HG03460 (cell line): ENCODE results near the gene UST.
"Not testable (repeated sequence)": the region's sequence is repeated elsewhere in the genome, so short reads cannot be mapped to it uniquely, and the experiment has no call there.

Source experiments
- ATAC-seq: cut with Tn5 transposase; IDR thresholded peaks from one replicate; pipeline ENCODE4 v1.9.1; 2021; ENCODE audit not compliant: unreplicated experiment

Gene UST

DNA sequence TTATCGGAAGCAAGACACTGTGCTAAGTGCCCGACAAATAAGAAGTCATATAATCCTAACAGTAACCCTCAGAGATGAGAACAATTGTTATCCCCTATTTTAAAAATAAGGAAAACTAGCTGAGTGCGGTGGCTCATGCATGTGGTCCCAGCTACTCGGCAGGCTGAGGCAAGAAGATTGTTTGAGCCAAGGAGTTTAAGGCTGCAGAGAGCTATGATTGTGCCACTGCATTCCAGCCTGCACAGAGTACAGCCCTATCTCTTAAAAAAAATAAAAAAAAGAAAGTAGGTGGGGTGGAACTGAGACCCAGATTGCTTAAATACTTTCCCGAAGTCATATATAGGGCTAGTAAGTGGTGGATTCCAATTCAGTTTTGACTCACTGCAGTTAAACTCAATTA is 84.7 kb downstream of the UST start:
- ATAC-seq, result no peak

DNA sequence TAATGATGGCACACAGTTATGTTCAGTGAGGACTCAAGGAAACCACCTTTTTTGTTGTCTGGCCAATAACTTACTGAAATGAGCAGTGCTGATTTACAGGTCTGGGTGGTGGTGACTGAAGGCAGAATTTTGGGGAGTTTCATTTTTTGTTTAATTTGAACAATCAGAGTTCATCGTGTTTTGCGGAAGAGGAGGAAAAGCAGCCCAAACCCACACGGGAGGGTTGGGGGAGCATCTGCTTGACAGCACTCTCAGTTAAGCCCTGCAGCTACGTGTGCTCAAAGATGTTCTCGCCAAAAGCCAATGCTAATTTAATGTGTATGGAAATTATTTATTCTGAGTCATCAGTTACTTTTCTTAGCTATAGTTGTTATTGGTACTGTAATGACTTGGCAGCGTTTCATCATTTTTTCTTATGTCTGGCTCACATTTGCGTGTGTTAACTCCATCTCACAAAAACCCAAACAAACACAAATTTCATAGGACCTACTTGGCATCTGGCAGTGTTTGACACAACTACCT is 89.2 kb downstream of the UST start:
- ATAC-seq, result no peak

DNA sequence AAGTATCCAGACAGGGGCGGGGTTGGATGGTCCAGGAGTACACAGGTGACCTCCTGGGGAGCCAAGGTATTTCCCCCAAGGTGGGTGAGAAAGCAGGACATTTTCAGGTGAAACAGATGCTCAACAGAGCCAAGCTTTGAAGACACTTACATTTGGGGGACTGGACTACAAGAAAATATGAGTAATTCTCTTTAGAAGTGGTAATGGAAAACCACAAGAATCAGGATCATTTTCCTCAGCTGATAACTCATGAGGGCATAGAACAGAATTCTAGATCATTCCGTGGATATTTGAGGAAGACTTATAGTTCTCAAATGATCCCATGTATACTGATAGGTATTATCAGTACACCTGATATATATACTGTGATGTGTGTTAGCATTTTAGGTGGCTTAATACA is 89.9 kb downstream of the UST start:
- no peak for ATAC-seq

DNA sequence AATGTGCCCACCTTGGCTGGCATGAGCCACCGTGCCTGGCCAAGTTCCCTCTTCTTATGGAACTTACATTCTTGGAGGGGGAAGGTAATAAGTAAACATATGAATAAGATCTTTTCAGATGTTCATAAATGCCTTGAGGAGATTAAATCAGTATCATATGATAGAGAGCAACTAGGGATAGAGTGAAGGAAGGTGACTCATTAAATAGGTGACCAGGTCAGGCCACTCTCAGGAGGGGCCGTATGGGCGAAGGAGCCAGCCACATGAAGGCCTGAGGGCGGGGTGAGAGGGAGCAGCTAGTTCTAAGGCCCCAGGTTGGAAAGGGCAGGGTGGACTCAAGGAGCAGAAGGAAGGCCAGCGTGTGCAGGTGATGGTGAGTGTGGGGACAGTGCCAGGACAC is 91.1 kb downstream of the UST start:
- no peak for ATAC-seq

DNA sequence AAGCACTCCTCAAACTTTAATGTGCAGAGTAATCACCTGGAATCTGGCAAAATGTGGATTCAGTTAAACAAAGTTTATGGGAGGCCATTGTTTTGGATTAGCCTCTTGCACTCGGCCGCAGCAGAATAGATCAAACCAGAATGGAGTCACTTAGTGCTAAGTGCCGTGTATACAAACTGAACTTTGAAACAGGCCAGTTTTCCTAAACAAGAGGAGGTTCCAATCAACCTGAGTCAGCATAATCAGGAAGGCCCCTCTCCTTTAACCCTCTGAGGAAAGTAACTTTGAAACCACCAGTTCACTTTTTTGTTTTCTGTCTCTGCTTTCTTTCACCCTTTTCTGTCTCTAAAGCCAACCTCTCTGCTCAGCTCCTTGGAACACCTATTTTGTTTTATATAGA is 92.2 kb downstream of the UST start:
- no peak for ATAC-seq

DNA sequence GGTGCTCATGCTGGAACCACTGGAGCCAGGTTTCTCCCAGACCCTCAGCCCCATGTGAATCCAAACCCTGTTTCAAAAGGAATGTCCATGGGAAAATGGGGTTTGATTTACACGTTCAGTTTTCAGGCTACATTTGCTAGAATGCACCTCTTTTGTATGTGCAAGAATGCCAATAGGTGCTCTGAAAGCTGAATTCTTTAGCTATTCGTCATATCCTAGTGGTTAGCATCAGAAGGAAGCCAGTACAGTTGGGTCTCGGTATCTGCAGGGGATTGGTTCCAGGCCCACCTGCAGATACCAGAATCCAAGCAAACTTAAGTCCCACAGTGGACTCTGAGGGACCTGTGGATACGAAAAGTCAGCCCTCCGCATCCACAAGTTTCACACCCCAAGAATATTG is 93.4 kb downstream of the UST start:
- ATAC-seq, result no peak

DNA sequence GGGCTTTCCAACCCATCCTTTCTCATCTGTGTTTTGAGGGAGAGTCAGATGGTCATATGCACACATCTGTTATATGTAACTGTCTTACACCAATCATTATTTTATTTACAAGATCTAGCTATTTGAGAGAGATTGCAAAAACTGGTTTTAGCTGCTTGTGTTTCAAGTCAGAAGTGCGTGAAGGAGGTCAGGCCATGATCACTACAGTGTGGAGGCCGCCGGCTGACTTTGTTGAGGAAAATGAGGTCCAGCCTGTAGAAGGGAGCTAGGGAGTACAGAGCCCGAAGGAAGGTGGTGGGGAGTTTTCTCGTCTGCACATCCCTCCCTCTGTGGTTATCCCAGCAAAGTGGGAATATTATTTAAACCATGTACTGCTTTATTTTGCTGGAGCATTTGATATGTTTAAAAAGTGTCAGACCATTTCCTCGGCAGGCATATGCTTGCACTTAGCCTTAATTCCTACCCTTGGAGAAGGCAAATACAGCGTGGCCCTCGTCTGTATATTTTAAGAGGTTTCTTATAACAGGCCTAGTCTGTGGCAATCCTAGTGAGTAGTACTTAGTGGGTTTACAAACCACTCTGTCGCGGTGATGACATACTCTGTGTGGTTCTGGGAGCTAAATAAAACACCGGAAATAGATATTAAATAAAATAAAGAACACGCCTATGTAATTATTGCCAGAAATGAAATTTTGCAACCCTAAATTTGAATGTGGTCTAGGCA is 95.6 kb downstream of the UST start:
- no peak for ATAC-seq

DNA sequence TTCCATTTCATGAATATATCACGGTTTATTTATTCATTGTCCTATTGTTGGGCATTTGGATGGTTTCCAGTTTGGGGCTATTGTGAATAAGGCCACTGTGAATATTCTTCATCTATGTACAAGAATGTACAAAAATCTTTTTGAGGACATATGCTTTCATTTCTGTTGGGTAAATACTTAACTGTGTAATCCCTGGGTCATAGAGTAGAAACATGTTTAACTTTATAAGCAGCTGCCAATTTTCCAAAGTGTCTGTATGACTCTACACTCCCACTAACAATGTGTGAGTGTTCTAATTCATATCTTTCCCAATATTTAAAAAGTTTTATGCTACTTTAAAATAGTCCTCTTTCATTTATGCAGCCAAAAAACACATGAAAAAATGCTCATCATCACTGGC is 98.6 kb downstream of the UST start:
- no peak for ATAC-seq

DNA sequence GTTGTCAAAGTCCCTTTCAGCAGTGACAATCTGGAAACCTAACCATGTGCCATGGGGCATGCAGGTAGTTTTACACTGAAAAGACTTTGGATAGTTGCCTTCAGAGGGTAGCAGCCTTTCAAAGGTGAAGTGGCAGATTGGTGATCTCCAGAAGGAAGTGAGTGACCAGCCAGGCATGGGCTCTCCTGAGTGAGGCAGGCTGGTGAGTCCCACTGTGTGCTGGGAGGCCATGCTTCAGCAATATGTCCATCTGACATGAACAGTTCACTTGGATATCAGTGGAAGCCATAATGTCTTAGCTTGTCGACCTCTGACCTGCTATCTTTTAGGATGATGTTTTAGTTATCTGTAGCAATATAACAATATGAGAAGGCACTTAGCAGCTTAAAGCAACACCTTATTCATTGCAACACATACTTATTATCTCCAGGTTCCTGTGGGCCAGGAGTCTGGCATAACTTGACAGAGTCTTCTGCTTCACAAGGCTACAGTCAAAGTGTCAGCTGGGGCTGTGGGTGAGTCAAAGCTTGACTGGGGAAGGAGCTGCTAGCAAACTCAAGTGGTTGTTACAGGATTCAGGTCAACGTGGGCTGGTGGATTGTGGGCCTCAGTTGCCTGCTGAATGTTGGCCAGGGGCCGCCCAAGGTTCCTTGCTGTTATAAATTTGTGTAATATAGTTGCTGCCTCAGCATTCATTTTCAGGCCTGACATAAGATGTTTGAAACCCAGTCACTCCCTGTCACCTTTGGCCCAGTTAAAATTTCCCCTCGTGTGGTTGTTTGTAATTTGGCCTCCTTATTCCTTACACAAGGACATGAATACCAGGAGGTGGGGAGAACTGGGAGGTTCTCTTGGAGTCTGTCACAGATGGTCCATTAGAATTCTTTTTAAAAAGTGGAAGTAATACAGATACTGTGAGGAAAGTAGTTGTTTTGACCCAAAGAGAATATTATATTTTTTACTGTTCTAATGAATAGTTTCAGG is 100.2 kb downstream of the UST start:
- ATAC-seq, result no peak

DNA sequence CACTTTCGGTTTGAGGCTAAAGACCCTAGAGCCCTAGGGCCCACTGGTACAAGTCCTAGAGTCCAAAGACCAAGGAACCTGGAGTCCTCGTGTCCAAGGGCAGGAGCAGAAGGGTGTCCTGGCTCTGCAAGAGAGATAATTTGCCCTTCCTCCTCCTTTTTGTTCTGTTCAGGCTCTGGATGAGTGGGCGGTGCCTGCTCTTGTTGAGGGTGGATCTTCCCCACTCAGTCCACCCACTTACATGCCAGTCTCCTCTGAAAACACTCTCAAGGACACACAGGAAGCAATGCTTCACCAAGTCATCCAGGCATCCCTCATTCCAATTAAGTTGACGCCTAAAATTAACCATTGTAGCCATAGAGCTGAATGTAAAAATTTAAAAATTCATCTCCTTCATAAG is 102.1 kb downstream of the UST start:
- ATAC-seq, result no peak

DNA sequence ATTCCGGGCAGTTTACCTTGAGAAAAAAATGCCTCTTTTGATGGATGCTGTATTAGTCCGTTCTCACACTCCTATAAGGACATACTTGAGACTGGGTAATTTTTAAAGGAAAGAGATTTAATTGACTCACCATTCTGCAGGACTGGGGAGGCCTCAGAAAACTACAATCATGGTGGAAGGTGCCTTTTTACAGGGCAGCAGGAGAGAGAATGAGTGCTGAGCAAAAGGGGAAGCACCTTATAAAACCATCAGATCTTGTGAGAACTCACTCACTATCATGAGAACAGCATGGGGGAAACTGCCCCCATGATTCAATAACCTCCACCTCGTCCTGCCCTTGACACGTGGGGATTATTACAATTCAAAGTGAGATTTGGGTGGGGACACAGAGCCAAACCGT is 102.6 kb downstream of the UST start:
- not testable (repeated sequence) for ATAC-seq

DNA sequence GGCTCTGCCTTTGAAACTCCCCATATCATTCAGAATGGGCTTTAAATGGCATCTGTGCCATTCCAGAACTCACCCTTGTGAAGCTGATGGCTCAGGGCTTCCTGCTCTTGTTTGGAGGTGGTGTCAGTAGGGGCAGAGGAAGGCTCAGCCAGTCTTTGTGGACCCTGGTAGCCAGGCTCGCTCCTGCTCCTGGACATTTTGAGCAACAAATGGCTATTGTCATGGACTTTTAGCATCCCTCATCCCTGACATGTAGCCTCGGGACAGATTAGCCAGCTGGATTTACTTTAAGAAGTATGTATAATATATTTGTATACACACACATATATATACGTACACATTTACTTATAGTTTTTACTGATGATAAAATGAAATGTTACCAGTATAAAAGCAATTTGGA is 104.1 kb downstream of the UST start:
- ATAC-seq, result no peak

DNA sequence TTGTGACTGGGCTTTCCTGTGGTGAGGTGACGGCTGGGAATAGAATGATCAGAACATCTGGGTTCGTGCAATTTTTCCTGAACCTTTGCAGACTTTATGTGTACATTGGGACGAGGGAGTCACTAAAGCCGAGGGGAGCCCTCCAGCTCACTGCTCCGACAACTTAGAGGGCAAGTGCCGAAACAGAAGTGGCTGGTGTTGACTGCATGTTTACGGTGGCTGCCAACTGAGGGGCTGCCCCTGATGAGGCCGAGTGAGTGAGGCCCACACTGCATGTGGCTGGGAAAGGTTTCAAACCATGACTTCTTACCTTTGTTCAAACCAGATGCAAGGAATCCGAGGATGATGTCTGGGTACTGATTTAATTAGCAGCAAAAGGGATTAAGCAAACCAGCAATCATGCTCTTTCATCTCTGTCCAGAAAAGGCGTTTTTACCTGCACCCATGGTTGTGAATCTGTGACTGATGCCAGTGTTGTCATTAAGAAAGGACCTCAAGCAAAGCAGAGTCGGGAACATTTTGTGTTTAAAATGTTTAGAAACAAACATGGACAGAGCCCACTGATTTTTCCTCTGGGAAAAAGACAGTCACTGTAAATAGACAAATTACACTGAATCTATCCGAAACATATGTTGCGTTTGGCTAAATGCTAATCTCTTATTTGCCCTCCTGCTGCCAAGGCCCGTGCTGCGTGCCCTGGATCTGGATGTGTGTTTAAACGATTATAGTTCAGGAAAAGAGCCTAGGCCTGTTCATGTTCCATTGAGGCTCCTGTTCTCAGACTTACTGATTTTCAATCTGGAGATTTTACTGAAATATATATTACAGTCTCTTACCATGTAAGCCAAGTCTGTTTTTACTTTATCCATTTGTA is 105.1 kb downstream of the UST start:
- no peak for ATAC-seq

DNA sequence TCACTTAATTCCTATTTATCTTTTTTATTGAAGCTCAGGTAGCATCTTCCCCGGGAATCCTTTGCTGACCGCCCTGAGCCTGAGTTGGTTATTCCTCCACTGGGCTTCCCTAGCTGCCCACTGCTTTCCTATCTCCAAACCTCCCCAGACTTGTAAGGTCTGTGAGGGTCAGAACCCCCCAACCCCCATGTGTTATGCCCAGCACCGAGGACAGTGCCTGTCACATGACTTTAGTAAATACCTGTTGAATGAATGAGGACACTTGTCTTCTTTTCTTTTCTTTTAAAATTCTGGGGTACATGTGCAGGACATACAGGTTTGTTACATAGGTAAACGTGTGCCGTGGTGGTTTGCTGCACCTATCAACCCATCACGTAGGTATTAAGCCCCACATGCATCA is 105.9 kb downstream of the UST start:
- ATAC-seq, result no peak

DNA sequence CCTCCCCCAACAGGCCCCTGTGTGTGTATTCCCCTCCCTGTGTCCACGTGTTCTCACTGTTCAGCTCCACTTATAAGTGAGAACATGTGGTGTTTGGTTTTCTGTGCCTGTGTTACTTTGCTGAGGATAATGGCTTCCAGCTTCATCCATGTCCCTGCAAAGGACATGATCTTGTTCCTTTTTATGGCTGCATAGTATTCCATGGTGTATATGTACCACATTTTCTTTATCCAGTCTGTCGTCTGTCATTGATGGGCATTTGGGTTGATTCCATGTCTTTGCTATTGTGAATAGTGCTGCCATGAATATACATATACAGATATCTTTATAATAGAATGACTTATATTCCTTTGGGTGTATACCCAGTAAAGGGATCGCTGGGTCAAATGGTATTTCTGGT is 106.3 kb downstream of the UST start:
- ATAC-seq, result not testable (repeated sequence)

DNA sequence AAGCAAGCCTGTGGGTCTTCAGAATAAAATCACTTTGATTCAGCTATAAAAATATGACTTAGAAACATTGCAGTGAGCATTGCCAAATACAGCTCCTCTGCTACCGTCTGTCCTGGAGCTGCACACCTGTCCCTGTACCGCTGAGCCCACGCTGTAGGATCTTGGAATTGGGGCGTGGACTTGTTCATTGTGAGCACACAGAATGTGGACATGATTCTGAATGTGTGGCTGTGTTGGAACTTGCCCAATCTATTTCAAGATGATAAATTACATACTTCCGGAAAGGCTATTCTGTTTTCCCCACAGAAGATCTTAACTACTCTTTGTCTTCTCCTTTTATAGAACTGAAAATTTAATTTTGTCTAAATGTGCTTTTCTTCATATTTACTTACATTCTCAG is 107.3 kb downstream of the UST start:
- no peak for ATAC-seq

DNA sequence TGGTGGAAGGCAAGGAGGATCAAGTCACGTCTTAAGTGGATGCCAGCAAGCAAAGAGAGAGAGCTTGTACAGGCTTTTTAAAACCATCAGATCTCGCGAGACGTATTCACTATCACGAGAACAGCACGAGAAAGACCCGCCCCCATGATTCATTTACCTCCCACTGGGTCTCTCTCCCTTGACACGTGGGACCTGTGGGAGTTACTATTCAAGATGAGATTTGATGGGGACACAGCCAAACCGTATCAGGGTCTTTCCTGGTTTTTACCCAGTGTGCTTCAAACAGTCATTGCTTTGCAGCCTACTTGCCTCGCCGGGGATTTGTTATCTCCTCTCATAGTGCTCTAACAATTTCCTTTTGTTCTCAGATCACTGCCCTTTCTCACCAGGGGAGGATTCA is 108.2 kb downstream of the UST start:
- ATAC-seq, result no peak

DNA sequence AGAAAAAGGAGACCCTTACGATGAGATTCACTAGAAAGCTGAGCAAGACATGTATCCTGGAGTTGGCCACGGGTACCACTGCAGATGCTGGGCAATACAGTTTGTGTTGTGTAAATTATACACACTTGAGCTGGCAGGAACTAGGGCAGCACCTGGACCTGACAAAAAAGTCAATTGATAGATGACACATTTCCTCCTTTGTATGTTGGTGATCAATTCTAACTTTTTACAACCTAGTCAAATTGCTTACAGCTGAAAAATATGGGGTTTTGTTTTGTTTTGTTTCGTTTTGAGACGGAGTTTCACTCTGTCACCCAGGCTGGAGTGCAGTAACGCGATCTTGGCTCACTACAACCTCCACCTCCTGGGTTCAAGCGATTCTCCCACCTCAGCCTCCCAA is 108.9 kb downstream of the UST start:
- no peak for ATAC-seq

DNA sequence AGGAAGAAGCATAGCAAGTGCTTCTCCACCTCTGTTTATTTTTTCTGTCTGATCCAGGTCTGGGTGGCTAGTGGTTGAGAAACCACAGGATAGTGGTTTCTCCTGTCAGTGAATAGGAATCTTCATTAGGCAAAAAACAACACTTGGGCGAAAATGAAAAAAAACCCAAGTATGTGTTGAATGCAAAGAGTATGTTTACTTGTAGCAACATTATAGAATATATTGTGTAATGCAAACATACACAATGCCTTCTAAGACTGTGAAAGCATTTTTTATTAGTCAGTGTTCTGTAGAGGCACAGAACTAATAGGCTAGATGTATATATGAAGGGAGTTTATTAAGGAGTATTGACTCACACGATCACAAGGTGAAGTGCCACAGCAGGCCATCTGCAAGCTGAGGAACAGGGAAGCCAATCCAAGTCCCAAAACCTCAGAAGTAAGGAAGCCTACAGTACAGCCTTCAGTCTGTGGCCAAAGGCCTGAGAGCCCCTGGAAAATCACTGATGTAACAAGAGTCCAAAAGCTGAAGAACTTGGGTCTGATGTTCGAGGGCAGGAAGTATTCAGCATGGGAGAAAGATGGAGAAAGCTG is 111.1 kb downstream of the UST start:
- no peak for ATAC-seq

DNA sequence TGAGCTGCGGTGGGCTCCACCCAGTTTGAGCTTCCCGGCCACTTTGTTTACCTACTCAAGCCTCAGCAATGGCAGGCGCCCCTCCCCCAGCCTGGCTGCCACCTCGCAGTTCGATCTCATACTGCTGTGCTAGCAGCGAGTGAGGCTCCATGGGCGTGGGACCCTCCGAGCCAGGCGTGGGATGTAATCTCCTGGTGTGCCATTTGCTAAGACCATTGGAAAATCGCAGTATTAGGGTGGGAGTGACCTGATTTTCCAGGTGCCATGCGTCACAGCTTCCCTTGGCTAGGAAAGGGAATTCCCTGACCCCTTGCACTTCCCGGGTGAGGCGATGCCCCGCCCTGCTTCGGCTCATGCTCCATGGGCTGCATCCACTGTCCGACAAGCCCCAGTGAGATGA is 117.3 kb downstream of the UST start:
- ATAC-seq, result not testable (repeated sequence)

DNA sequence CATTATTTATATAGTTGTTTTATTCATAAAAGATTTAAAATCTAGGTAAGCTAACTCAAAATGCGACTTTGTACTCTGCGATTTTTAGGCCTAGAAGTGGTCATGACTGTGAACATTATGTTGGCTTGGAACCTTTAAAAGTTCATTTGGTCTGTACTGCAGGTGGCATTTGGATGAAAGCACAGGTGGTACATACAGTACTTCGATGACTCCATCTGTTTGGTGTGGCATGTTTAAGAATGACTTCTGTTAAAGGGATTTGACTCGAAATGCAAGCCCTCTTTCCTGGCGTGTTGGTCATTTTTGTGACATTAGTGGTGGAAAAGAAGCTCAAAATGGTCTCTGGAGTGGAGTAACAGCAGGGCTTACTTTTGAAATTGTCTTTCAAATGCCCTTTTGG is 118.1 kb downstream of the UST start:
- no peak for ATAC-seq
